ENCODE data around the gene TCHH.

The TCHH gene

DNA sequence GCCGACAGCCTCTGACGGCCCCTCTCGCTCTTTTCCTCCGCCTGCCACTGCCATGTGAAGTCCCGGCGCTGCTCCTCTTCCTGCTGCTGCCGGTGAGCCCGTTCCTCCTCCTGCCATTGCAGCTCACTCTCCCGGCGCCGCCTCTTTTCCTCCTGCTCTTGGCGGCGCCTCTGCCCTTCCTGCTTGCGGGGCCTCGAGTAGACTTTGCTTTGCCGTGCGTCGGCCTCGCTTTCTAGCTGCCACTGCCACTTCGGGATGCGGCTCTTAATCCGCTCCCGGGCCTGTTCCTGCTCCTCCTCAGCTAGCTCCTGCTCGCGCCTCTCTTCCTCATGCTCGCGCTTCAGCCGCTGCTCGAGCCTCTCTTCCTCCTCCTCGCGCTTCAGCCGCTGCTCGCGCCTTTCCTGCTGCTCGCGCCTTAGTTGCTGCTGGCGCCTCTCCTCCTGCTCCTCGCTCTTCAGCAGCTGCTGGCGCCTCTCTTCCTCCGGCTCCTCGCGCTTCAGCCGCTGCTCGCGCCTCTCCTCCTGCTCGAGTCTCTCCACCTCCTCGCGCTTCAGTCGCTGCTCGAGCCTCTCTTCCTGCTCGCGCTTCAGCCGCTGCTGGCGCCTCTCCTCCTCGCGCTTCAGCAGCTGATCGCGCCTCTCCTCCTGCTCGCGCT, 4.3 kb downstream of the TCHH start:
- H3K4me1 ChIP-seq (ENCODE audit: control insufficient read depth in 1 of 2, insufficient read depth in 1 of 2, low read depth in 1 of 2, low read length in 1 of 2): peaks cover 45 to 49% of the 10 kb centered on the region in 2 experiments
- H3K27ac ChIP-seq: no peak overlapping the region
- peak overlapping the region; percentile 23 to 47 for H3K4me3 ChIP-seq (ENCODE audit: low read depth in 1 of 2, low read length in 1 of 2)
- no peaks in the 10 kb centered on the region for H3K9me3 ChIP-seq
- peaks cover 100% of the 10 kb centered on the region for H3K27me3 ChIP-seq
- TF ChIP-seq, protein P1, sequence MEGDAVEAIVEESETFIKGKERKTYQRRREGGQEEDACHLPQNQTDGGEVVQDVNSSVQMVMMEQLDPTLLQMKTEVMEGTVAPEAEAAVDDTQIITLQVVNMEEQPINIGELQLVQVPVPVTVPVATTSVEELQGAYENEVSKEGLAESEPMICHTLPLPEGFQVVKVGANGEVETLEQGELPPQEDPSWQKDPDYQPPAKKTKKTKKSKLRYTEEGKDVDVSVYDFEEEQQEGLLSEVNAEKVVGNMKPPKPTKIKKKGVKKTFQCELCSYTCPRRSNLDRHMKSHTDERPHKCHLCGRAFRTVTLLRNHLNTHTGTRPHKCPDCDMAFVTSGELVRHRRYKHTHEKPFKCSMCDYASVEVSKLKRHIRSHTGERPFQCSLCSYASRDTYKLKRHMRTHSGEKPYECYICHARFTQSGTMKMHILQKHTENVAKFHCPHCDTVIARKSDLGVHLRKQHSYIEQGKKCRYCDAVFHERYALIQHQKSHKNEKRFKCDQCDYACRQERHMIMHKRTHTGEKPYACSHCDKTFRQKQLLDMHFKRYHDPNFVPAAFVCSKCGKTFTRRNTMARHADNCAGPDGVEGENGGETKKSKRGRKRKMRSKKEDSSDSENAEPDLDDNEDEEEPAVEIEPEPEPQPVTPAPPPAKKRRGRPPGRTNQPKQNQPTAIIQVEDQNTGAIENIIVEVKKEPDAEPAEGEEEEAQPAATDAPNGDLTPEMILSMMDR (IDR thresholded peaks at IDR 0.05): no peak
- H3K36me3 ChIP-seq: no peaks in the 10 kb centered on the region

DNA sequence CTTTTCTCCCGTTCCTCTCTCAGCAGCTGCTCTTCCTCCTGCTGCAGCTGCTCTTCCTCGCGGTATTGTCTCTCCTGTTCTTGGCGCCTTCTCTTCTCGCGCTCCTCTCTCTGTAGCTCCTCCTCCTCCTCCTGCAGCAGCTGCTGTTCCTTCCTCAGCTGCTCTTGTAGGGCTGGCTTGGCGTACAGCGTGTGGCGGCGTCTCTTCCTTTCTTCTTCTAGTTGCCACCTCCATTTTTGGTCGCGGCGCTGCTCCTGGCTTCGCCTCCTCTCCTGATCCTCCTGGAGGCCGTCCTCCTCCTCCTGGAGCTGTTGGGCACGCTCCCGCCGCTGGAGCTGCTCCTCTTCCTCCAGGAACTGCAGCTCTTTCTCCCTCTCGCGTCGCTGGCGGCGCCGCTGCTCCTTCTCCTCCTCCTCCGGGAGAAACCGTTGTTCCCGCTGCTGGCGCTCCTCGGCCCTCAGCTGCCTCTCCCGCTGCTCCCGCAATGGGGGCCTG, 4.8 kb downstream of the TCHH start:
- Histone ChIP-seq H3K4me1 (ENCODE audit: control insufficient read depth in 1 of 2, insufficient read depth in 1 of 2, low read depth in 1 of 2, low read length in 1 of 2) (peaks cover 45 to 49% of the 10 kb centered on the region in 2 experiments), H3K27ac (no peak overlapping the region), H3K4me3 (ENCODE audit: low read depth in 1 of 2, low read length in 1 of 2) (peak overlapping the region; percentile 23 to 47), H3K9me3 (no peaks in the 10 kb centered on the region), H3K36me3 (no peaks in the 10 kb centered on the region), H3K27me3 (peaks cover 100% of the 10 kb centered on the region)
- TF ChIP-seq, protein P1 (IDR thresholded peaks at IDR 0.05): no peak

DNA sequence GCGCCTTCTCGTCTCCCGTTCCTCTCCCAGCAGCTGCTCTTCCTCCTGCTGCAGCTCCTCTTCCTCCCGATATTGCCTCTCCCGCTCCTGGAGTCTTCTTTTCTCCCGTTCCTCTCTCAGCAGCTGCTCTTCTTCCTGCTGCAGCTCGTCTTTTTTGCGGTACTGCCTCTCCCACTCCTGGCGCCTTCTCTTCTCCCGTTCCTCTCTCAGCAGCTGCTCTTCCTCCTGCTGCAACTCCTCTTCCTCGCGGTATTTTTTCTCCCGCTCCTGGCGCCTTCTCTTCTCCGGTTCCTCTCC, 5.3 kb downstream of the TCHH start:
- H3K4me1 ChIP-seq (ENCODE audit: control insufficient read depth in 1 of 2, insufficient read depth in 1 of 2, low read depth in 1 of 2, low read length in 1 of 2): peaks cover 45 to 49% of the 10 kb centered on the region in 2 experiments
- peak overlapping the region; percentile 23 to 47 for H3K4me3 ChIP-seq (ENCODE audit: low read depth in 1 of 2, low read length in 1 of 2)
- peaks cover 100% of the 10 kb centered on the region for H3K27me3 ChIP-seq

DNA sequence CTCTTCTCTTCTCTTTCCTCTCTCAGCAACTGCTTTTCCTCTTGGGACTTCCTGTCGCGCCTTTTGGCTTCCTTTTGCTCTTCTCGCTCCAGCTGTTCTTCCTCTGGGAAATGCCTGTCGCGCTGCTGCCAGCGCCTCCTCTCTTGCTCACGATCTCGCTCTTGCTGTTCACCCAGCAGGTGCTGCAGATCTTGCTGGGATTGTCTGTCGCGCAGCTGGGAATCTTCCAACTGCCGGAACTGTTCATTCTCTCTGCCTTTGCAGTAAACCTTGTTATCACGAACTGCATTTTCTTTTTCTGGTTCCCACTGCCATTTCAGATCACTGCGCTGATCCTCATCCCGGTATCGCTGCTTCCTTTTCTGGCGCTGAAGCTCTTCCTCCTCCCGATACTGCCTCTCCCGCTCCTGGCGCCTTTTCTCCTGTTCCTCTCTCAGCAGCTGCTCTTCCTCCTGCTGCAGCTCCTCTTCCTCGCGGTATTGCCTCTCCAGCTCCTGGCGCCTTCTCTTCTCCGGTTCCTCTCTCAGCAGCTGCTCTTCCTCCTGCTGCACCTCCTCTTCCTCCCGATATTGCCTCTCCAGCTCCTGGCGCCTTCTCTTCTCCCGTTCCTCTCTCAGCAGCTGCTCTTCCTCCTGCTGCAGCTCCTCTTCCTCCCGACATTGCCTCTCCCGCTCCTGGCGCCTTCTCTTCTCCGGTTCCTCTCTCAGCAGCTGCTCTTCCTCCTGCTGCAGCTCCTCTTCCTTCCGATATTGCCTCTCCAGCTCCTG, 5.8 kb downstream of the TCHH start:
- H3K27me3 ChIP-seq: peaks cover 100% of the 10 kb centered on the region
- H3K27ac ChIP-seq: no peak overlapping the region
- TF ChIP-seq, protein P1 (IDR thresholded peaks at IDR 0.05): no peak
- H3K36me3 ChIP-seq: no peaks in the 10 kb centered on the region
- H3K4me1 ChIP-seq (ENCODE audit: control insufficient read depth in 1 of 2, insufficient read depth in 1 of 2, low read depth in 1 of 2, low read length in 1 of 2): peaks cover 45 to 49% of the 10 kb centered on the region in 2 experiments
- no peaks in the 10 kb centered on the region for H3K9me3 ChIP-seq
- peak overlapping the region in 1 of 2 experiments; percentile 47 for H3K4me3 ChIP-seq (ENCODE audit: low read depth in 1 of 2, low read length in 1 of 2)

More for the DNA sequence above, 5.3 kb downstream of the TCHH start:
- Histone ChIP-seq H3K27ac (no peak overlapping the region), H3K9me3 (no peaks in the 10 kb centered on the region), H3K36me3 (no peaks in the 10 kb centered on the region)
- TF ChIP-seq, protein P1 (IDR thresholded peaks at IDR 0.05): no peak

DNA sequence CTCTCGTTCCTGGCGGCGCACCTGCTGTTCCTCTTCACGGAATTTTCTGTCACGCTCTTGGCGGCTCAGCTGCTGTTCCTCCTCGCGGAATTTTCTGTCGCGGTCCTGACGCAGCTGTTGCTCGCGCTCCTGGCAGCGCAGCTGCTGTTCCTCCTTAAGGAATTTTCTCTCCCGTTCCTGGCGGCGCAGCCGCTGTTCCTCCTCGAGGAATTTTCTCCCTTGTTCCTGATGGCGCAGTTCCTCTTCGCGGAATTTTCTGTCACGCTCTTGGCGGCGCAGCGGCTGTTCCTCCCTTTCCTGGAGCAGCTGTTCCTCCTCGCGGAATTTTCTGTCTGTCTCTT, 6.4 kb downstream of the TCHH start:
- Histone ChIP-seq H3K9me3 (no peaks in the 10 kb centered on the region), H3K27ac (no peak overlapping the region), H3K27me3 (peaks cover 100% of the 10 kb centered on the region), H3K4me3 (ENCODE audit: low read depth in 1 of 2, low read length in 1 of 2) (peak overlapping the region in 1 of 2 experiments; percentile 3), H3K4me1 (ENCODE audit: control insufficient read depth in 1 of 2, insufficient read depth in 1 of 2, low read depth in 1 of 2, low read length in 1 of 2) (peaks cover 45 to 49% of the 10 kb centered on the region in 2 experiments), H3K36me3 (no peaks in the 10 kb centered on the region)
- TF ChIP-seq, protein P1 (IDR thresholded peaks at IDR 0.05): no peak
